Activated CD4-positive, alpha-beta T cell treated with anti-CD3 and anti-CD28 coated beads, Interleukin-2, amount 50 U/mL, for 48 hours (primary cell): ENCODE measurements around the gene UQCRHL.
A peak's percentile ranks its signal among the peaks of the same experiment; 100 is the strongest.
"Not testable (repeated sequence)": the region's sequence is repeated elsewhere in the genome, so short reads cannot be mapped to it uniquely, and the experiment has no call there.

Experiments
- DNase-seq, 2 experiments: peaks; one replicate each; pipeline ENCODE4 v3.0.0-alpha.2; 2020

UQCRHL gene

GRCh38 chr1:15835205-15835740 is 27.8 kb upstream of the UQCRHL start:
- no peak for DNase-seq

- peak; percentile 89 to 92 for DNase-seq
Observed at GRCh38 chr1:15834406-15835204, 27.2 kb upstream of the UQCRHL start.

GRCh38 chr1:15833842-15834405 is 26.5 kb upstream of the UQCRHL start:
- no peak for DNase-seq

- peak; percentile 52 to 61 for DNase-seq
Observed at GRCh38 chr1:15833069-15833679, 25.7 kb upstream of the UQCRHL start.

- no peak for DNase-seq
Observed at GRCh38 chr1:15830258-15830657, 22.8 kb upstream of the UQCRHL start.

GRCh38 chr1:15828931-15829330 is 21.5 kb upstream of the UQCRHL start:
- not testable (repeated sequence) for DNase-seq

- not testable (repeated sequence) for DNase-seq
Observed at GRCh38 chr1:15827567-15827966, 20.1 kb upstream of the UQCRHL start.

- DNase-seq, result no peak
Observed at GRCh38 chr1:15826810-15827507, 19.5 kb upstream of the UQCRHL start.

- DNase-seq, result no peak
Observed at GRCh38 chr1:15825800-15826199, 18.4 kb upstream of the UQCRHL start.

GRCh38 chr1:15820478-15820877 is 13.0 kb upstream of the UQCRHL start:
- DNase-seq, result no peak

GRCh38 chr1:15816674-15817073 is 9.2 kb upstream of the UQCRHL start:
- no peak for DNase-seq

GRCh38 chr1:15810073-15810472 is 2.6 kb upstream of the UQCRHL start:
- no peak for DNase-seq

- DNase-seq, result no peak
Observed at GRCh38 chr1:15808955-15809354, 1.5 kb upstream of the UQCRHL start.

- no peak for DNase-seq
Observed at GRCh38 chr1:15807121-15807520, 328 bp downstream of the UQCRHL start.

GRCh38 chr1:15804060-15804459 is 3.4 kb downstream of the UQCRHL start:
- no peak for DNase-seq

GRCh38 chr1:15803380-15803779 is 4.1 kb downstream of the UQCRHL start:
- DNase-seq, result peak; percentile 12 to 19

- DNase-seq, result no peak
Observed at GRCh38 chr1:15802234-15802965, 5.0 kb downstream of the UQCRHL start.

GRCh38 chr1:15799928-15800835 is 7.3 kb downstream of the UQCRHL start:
- no peak for DNase-seq

GRCh38 chr1:15799004-15799867 is 8.2 kb downstream of the UQCRHL start:
- peak; percentile 15 to 19 for DNase-seq
